HG03558 (cell line): ENCODE measurements around the gene MAP3K4.

ENCODE experiments used
- ATAC-seq: cut with Tn5 transposase; IDR thresholded peaks from one replicate; pipeline ENCODE4 v1.9.1; 2021; ENCODE audit warnings: moderate number of reproducible peaks; ENCODE audit not compliant: unreplicated experiment; ENCODE audit errors: extremely low read depth

The MAP3K4 gene

DNA sequence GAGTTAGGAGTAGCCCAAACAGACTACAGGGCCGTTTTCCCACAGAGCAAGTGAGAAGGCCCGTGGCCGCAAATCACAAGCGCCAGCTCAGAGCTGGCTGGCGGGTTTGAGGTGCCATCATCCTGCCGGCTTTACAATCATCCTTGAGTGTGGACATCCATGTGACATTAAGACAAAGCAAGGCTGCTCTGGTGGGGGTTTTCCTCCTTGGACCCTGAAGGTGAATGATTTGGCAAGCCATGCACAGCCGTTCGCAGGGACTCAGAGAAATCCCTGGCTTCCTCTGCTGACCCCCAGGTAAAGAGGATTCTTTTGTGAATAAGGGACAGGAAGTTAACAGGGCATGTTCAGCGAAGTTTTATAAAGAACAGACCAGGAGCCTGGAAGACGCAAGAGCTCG is 145.1 kb downstream of the MAP3K4 start:
- ATAC-seq: no peak

DNA sequence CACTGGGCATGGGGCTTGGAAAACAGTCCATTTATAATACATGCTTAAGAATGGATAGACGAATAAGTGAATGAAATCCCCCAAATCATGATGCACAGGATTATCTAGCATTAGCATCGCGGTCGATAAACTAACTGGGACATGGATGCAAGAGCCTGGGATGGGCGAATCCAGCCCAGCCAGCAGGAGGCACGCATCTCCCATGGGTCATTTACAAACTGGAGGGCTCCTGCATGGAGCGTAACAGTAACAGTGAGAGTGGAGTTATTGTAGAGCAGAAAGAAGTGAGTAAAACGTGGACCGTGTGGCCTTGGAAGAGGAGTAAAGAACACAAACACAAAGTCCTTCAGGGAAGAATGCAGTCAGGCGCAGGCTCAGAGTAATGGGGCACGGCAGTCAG is 145.8 kb downstream of the MAP3K4 start:
- no peak for ATAC-seq

DNA sequence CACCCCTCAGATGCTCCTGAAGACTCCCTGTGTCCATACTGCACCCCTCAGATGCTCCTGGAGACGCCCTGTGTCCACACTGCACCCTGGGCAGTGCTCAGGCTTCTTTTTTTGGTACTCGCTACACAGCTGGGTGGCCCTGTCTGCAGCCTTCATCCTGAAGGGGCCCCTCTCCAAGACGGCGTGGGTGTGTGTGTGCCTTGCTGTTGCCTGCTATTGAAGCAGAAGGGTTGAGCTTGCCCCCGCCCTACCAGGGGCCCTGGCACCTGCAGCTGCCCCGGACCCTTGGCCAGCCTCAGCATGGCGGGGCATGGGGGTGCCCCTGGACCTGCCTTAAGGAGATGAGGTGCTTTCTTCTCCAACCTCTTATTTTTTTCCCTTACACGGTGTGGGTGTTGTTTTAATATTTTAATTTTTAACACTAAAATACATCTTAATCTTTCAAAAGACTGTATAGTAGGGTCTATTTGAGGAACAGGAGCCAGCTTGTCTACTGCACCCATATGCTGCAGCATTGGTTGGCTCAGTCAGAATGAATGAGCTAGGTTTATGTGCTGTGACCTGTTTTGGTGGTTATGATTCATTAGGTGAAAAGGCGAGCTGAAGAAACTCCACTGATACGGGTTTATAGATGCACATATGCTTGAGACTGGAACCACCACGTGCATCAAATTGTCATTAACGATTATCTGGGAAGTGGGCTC is 146.4 kb downstream of the MAP3K4 start:
- ATAC-seq: no peak

DNA sequence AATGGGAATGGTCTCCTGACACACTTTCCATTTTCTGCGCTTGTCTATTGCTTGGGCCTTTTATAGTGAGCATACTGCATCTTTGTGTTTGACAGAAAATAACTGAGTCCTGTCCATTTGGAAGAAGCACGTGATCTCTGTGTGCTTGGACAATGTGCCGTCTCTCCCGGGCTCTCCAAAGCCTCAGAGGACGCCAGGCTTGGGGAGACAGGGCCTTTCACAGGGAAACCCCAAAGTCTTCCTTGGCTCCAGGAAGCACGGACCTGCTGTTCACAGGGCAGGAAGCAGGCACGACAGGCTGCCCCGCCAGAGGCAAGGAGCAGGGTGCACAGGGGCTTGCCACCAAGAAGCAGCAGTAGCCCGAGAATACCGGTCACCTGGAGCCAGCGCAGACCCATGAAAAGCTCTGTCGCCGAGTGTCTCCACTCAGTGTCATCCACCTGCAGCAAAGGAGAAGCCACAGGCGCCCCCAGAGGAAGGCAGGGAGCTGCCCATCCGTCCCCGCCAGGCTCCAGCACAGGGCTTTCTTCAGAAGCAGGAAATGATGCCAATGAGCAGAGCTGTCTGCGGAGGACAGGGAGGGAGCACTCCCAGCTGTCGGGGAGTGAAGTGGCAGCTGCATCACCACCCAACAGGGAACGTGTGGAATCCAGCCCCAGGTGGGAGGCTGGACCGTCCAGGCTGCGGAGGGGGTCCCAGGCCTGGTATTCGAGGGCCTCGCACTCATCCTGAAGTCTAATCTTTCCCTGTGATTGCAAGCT is 147.2 kb downstream of the MAP3K4 start:
- no peak for ATAC-seq

DNA sequence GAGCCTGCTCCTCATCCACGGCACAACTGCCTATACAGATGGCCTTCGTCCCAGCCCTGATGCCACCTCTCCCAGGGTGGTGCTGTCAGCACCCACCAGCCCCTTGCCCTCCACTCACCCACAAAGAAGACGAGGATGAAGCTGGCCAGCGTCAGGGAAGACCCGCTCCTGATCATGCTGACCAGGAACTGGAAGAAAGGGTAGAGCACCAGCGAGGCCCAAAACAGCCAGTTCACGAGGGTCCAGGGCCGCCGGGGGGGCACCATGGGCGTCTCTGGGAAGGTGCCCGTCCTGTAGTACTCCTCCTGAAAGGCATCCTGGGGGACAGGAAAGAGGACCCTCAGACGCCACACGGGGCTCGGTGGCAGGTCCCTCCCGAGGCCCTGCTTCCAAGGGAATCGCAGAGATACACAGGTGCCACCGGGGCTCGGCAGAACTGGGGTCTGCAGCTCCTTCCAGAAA is 147.8 kb downstream of the MAP3K4 start:
- ATAC-seq: no peak

DNA sequence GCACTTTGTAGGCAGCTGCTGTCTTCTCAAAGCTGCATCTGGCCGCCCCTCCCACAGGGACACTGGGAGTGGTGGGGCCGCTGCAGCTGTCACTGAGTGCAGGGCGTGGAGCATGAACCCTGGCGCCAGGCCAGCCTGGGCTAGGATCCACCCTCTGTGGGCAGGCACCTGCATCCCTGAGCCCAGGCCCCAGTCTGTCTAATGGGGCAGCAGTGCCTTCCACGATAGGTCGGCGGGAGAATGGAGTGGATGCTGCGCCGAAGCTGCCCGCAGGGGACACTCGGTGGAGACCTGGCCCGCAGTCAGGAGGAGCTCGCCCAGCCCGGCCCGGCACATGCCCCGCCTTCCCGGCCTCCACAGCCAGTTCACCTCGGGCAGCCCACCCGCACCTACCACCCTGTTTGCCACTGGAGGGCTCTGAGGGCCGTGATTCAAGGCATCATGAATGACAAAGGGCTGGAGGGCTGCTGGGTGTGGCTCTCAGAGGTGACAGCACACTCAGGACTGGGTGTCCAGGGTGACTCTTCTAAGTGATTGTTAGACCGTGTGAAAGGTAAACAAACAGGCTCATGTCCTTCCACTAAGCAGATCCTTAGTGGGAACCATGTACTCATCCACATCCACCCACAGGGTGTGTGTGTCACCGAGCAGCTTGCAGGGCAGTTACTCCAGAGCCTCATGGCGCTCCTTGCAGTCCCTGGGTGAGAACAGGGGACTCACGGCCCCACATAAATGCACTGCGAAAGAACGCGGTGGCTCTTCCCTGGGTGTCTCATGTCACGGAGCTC is 148.4 kb downstream of the MAP3K4 start:
- no peak for ATAC-seq

DNA sequence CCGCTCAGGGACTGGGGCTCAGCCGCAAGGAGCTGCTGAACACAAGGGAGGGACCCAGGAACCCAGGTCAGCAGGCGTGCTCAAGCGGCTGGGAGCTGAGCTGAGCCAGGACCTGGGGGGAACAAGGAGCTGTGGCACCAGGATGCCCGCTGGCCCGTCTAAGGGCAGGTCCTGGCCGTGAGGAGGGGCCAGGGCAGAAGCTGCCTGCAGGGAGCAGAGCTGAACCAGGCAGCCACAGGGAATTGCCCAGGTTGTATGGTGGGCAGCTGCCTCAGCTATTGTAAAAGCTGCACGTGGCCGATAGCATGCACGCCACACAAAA is 148.9 kb downstream of the MAP3K4 start:
- no peak for ATAC-seq

DNA sequence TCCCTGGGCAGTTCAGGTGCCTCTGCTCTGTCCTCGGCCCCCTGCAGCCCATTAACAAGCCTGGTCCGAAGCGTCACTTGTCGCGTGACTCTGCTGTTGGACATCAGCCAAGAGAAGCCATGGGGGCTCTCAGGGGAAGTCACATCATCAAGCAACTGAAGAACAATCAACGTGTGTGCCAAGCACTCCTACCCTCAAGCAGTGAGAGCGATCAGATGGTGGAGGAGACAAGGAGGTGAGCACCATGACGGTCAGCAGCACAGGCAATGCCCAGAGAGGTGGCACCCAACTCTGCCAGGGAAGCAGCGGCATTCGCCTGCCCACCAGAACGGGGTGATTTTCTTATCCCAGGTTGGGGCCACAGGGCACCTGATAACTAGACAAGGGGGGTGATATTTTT is 149.6 kb downstream of the MAP3K4 start:
- ATAC-seq: no peak

DNA sequence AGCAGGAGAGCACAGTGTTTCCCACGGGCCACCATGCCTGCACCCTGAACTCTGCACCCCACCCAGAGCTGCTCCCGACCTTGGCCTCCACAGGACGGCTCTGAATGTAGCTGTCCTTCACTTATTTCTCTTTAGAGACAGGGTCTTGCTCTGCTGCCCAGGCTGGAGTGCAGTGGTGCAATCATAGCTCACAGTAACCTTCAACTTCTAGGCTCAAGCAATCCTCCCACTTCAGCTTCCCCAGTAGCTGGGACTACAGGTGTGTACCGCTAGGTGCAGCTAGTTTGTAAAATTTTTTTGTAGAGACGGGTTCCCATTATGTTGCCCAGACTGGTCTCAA is 151.4 kb downstream of the MAP3K4 start:
- no peak for ATAC-seq

DNA sequence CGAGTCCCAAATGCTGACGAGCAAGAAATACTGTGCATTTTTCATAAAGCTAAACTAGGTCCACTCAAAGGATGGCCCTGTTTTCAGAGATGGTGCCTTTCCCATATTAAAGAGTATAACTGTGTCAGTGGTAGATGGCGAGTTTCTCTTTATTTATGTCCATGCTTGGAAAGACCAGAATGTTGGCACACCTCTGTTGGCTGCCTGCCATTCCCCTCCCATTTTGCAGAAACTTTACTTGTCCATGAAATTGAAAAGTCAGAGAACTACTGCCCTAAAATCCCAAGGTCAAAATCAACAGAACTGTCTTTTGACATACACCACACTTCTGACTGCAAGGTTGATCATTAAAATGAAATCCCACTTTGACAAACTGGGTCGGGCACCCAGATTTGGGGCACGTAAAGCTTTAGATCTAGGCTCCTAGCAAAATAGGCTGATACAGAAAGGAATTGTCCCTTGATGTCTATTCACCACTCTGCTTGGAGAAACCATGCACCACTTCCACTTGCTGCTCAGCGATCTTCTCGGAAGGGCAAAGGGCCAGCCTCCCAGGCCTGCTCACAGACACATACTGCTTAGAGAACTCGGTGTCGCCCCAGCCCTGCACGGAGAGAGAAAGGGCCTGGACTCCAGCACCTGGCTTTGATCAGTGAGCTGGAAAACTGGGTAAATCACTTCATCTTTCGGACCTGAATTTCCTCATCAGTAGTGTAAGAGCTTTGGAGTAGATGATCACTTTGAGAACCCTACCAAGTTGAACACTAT is 152.3 kb downstream of the MAP3K4 start:
- no peak for ATAC-seq

DNA sequence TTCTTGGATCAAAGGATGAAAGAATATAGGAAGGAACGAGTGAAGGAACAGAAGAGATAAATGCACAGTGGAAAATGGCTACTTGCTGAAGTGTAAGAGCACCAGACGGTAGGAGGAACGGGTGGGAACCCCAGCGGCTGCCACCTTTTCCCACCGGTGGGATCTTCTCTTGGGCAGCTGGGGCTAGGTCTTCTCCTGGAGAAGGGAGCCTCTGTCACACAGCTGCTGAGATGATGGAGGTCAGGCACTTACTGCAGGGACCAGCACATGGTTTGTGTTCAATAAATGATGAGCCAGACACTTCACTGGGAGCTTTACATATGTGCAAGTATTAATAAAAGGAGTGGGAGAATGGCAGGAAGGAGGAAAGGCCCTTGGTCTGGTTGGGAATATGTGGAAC is 158.6 kb downstream of the MAP3K4 start:
- no peak for ATAC-seq

DNA sequence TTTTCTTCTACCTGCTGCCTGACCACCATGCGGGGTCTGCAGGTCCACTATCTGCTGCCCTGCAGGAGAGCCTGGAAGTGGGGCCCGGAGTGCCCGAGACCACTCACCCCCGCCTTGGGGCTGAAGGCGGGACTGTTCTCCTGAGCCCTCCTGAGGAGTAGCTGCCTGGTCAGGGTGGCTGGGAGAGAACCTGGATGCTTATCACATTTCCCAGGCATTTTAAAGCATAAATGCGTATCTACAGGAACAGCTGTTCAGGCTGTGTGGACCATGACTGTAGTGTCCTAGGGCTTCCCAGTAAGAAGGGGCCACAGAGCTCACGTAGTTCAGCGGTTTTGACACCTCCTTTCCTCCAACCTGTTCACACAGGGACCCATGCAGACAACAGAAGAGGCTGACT is 159.0 kb downstream of the MAP3K4 start:
- ATAC-seq: no peak

DNA sequence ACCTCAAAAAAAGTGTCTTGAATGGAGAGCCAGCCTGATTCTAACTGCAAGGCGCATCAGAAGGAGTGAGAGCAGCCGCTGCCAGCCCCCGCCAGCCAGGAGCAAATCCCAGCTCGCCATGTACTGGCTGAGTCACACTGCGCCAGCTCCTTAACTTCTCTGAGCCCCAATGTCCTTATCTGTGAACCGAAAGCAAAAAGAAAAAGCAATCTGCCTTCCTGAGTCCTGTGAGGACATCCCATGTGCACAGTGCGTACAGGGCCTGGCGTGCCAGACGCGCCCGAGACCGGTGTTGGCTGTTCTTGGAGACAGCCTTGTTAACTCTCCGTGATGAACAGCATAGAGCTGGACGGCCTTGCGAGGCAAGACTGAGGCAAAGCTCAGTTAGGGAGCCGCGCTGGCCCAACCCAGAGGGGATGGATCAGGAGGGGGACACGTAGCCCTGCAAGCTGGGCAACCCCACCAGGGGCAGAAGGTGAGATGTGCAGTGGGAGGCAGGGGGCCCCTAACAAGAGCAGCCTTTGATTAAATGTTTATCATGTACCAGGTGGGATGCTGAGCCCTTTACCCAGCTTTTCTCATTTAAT is 159.6 kb downstream of the MAP3K4 start:
- ATAC-seq: no peak

DNA sequence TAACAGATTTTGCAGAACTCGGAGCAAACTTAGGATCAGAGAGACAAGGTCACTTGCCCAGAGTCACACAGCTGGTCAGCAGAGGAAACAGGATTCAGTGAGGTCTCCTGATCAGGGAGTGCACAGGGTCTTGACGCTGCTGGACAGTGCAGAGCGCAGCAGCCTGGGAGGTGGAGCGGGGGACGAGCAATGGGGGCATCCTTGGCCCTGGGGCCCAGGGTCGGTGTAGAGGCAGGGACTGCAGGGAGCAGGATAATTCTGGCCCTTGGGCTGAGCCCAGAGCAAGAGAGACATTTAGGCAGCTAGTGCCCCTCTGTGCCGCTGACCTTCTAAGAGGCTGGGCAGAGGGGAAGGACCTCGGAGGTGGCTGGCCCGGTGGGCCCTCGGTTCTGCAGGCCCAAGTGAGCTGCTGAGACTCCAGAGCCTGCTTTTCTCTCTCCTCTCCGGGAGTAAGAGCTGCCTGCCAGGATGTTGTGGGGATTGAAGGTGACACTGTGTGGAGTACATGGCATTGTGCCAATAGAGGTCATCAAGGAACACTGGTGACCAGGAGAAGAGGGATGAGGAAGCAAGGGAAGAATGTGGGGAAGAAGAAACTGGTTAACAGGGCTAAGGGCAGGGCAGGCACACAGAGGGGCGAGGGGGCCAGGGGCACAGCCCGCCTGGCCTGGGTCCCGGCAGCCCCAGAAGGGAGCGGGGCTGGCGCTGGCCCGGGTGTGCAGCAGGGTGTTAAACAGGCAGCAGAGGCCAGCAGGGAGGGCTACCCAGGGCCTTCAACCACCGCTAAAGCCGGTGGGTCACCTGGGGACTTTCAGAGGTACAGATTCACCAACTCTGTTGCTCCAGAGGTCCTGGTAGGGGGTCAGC is 160.3 kb downstream of the MAP3K4 start:
- no peak for ATAC-seq

DNA sequence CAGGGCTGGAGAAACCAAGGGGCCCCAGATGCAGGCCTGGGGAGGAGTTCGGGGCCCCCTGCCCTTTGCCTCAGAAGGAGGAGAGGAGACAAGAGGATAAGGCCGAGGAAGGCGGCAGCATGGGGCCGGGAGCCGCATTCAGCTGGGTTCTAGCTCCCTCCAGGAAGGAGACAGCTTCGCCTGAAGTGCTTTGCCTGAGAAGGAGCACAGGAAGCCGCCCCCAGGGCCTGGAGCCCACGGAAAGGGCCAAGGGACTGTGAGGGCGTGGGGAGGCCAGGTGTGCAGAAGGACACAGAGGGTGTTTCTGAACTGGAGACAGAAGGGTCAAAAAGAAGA is 160.9 kb downstream of the MAP3K4 start:
- ATAC-seq: no peak

DNA sequence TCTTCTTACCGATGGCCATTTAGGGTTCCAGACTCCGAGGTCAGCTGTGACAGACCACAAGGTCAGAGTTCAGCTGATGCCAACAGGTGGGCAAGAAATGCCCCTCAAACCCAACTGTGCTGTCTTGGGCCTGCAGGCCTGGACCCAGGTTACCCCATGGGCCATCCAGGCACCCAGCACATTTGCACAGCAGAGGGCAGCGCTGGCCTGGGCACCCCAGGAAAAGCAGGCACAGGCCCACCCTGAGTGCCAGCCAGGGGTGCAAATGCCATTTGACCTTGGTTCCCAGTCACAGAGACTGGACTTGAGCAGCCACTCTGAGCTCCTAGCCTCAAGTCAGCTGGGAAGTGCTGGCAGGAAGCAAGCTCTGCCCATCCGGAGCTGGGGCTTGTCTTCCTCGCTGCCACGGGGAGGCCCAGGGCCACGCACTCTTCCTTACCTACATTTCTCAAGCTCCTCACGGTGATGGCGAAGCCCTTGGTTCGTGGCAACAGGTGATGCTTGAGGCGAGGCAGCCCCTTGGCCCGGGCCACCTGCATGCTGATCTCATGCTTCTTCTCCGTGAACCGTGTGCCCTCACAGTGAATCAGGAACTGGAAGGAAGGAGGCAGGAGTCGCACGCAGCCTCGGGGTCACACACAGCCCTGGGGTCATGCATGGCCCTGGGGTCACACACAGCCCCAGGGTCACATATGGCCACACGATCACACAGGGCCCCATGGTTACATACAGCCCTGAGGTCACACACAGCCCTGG is 161.5 kb downstream of the MAP3K4 start:
- no peak for ATAC-seq

DNA sequence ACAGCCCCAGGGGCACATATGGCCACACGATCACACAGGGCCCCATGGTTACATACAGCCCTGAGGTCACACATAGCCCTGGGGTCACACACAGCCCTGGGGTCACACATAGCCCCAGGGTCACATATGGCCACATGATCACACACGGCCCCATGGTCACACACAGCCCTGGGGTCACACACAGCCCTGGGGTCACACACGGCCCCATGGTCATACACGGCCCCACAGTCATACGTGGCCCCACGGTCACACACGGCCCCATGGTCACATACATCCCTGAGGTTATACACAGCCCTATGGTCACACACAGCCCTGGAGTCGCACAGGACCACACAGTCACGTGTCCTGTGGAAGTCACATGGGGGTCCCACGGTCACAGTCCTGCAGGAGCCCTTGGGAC is 162.2 kb downstream of the MAP3K4 start:
- no peak for ATAC-seq

DNA sequence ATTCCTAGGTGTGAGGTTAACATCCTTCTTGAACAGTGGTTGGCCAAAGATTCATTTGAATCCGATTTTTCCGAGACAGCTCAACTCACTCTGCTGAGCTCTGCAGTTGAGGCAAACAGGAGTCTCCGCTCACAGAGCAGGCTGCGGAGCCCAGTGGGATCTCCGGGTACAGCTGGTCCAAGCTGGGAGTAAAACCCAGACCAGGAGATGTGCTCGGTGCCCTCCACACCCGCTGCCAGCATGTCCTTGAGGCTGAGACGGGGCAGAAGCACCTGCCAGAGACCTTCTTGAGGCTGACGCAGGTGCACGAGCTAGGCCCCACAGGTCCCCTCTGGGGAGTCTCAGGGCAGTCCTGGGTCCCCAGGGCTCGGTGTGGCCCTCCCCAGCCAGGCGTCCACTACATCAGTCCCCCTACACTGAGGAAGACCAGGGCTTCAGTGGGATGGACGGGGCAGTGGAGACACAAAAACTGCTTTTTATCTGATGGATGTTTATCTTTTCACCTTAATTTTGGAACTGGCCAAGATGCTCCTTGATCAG is 163.3 kb downstream of the MAP3K4 start:
- no peak for ATAC-seq

DNA sequence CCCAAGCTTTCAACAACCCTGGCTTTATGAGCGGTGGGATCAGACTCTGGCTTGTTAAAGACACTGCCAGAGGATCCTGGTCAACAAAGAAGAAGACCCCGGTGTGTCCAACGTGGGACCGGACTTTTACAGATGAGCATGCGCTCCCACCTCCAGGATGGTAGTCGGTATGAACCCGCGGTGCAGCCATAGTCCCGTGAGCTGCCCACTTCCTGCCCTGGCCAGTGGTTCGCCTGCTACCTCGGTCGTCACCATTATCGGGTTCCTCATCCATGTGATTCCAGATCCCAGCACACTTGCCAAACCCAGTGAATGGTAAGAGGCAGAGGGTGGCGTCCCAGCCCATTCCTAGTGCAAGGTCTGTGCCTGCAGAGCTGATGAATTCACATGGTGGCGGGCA is 169.6 kb downstream of the MAP3K4 start:
- no peak for ATAC-seq
